ENCODE measurements around the gene CDK13.
A peak's percentile ranks its signal among the peaks of the same experiment; 100 is the strongest.
"Not testable (repeated sequence)": the region's sequence is repeated elsewhere in the genome, so short reads cannot be mapped to it uniquely, and the experiment has no call there.

CDK13 gene

DNA sequence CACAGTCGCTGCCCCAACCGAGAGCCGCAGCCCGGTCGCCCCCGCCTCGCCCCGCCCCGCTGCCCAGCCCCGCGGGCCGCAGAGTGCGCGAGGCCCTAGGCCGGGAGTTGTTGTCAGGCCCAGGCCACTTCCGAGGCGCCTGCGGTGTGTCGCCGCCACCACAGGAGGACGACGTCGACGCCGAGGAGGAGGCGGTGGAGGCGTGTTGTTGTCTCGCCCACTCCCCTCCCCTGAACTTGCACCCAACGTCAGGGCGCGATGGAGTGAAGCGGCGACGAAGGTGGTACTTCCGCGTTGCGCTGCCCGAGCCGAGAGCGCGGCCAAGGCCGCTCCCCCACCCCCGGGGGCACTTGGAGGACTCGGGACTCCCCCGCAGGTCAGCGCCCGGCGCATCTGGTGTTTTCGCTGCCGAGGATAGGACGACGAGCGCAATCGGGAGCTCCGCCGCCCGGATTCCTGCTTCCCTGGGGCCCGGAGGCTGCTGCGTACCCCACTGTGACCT lies at the start of gene CDK13:
CDK13 (plus strand) TSS at position 286 of the 502 bp plus-strand sequence. CDS start 386 bp downstream, outside the sequence.
- DNase-seq = no peak

DNA sequence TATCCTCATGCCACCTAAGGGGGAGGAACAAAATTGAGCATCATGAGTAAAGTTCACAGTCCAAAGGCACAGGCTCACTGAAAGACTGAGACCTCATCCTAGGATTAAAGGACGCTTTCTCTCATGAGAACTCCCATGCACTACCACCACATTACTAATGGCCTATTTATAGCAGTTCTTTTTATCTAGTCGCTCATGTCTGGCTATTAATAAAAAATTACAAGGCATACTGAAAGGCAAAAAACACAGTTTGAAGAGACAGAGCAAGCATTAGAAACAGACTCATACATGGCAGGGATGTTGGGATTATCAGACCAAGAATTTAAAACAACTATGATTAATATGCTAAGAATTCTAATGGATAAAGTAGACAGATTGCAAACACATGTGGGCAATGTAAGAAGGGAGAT lies 46.0 kb upstream of the CDK13 start:
- no peak for DNase-seq

DNA sequence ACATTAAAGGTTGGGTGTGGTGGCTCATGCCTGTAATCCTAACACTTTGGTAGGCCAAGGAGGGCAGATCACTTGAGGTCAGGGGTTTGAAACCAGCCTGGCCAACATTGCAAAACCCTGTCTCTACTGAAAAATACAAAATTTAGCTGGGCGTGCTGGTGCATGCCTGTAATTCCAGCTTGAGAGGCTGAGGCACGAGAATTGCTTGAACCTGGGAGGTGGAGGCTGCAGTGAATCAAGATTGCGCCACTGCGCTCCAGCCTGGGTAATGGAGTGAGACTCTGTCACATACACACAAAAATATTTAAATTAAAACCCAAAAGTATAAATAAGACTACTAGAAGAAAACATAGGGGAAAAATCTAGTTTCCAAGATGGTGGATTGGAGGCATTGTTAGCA lies 41.9 kb upstream of the CDK13 start:
- no peak for DNase-seq

DNA sequence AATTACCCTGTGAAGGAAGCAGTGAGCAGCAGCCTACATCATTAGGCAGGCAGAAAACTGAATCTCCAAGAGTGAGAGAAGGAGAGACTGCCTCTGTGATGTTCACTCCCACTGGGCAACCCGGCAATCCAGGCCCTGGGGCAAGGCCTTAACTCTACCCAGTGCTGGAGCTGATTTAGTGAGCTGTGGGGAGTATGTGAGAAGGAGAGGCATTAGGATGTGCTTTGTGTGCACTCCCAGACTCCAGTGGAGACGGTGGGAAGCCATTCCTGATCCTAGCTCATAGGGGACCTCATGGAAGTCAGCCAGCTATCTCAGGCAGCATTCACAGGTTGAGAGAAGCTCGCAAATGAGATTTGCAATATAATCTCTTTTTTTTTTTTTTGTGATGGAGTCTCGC lies 41.1 kb upstream of the CDK13 start:
- no peak for DNase-seq

DNA sequence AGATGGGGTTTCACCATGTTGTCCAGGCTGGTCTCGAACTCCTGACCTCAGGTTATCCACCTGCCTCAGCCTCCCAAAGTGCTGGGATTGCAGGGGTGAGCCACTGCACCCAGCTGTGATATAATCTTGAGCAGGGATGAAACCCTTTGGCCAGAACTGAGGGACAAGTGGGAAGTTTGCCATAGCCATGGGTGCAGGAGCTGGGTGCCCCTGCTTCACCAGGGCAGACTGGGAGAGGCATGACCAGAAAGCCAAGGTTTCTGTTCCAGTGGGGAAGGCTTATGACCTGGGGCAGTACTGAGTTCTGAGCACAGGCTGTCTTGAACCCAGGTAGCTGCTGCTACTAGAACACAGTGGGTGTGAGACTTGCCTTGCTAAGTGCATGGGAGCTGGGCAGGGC lies 40.5 kb upstream of the CDK13 start:
- no peak for DNase-seq

DNA sequence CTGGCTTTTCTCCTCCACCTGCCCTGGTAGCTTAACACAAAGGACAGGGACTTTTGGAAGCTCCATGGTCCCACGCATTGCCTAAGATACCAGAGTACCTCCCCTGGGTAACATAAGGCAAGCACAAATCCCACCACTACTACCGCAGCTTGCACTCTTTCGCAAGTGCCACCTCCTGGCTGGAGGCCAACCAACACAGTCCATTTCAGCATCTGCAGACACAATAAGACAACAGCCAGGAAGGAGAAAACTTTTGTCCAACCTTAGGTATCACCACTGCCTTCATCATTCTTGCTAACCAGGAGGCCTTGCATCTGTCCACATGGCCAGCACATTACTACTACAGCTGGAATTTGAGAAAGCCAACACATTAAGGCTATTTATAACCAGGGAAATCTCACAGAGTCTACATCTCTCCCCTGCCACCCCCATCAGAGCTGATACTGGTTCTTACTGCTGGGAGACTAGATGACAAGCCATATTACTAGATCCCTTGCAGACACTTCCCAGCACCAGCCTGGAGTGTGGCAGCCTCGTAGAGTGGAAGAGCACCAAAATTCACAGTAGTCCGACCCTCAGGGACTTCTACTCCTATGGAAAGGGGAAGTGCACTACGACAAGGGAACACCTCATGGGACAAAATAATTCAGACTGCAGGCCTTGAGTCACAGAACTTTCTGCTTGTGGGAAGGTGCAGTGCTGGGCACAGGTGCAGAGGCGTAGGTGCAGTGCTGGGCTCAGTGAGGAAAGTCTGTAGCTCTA lies 39.8 kb upstream of the CDK13 start:
- DNase-seq = no peak

DNA sequence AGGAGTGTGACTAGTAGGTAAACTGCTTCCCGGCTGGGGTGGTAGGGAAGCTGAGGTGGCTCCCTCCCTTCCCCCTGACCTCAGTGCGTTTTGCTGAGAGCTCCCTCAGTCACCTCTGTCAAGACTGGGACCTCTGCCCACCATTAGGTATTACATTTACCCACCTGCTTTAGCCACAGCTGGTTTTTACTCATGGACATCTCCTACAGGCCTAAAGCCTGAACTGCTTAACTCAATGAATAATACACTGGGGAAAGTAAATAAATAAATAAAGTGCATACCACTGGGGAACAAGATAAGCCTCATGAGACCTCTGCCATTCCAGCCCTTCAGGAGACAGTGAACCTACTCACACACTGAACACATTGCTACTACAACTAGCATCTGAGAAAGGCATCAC lies 38.9 kb upstream of the CDK13 start:
- no peak for DNase-seq

DNA sequence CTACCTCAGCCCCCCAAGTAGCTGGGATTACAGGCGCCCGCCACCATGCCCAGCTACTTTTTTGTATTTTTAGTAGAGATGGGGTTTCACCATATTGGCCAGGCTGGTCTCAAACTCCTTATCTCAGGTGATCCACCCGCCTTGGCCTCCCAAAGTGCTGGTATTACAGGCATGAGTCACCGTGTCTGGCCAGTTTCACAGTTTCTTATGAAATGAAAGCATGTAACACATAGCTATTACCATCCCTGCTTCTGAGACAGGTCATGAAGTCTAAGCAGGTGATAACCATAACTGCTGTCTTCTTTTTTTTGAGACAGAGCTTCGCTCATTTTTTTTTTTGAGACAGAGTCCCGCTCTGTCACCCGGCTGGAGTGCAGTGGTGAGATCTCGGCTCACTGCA lies 34.2 kb upstream of the CDK13 start:
- not testable (repeated sequence) for DNase-seq

DNA sequence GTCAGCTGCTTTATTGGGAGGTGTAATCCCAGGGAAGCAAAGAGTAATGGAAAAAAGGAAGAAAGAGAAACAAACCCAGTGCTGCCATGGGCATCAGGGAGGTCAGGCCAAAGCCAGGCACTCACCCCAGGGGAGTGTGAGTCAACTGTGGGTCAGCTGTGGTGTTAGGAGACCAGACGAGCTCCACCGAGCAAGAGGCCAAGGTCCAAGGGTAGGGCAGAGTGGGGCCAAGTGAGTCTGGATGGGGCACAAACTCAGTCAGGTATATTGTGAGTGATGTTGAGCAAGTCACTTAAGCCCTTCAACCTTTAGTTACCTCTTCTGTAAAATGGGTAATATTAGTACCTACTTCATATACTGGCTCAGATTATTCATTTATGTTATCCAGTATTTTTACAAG lies 30.4 kb upstream of the CDK13 start:
- no peak for DNase-seq

DNA sequence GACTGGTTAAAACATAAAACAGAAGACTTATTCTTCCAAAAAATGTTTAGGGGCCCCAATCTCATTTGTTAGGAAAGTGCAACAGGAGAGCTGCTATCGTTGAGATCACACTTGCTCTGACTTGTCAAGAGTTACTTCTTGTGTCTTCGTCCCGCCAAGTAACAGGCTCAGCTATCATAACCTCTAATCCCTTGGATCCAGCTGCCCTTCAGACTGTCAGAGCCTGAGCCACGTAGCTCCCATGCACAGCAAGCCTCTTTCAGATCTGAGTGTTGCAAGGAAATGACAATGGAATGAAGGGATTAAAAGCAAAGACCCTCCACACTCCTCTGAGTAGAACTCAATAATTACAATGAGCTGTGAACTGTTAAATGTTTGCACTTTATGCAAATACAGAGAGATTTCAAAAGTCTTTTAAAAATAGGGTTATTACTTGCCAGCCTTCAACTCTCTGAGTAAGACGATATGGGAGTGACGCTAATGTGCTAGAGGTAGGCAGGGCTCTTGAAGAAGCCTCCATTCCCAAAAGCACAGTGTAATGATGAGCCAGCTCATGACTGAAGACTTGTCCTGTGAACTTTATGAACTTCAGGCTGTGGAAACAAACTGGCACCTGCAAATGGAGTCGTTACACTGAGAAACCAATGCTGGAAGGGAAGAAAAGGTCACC lies 28.4 kb upstream of the CDK13 start:
- DNase-seq = no peak

DNA sequence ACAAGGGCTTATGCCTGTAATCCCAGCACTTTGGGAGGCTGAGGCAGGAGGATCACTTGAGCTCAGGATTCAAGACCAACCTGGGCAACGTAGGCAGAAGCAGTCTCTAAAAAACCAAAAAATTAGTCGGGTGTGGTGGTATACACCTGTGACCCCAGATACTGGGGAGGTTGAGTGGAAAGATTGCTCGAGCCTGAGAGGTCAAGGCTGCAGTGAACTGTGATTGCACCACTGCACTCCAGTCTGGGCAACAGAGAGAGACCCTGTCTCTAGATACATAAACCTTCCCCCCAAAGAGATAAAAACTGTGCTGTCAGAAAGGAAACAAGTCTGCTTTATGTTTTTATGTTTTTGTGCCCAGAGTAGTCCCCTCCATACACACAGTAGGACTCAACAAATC lies 27.5 kb upstream of the CDK13 start:
- no peak for DNase-seq

DNA sequence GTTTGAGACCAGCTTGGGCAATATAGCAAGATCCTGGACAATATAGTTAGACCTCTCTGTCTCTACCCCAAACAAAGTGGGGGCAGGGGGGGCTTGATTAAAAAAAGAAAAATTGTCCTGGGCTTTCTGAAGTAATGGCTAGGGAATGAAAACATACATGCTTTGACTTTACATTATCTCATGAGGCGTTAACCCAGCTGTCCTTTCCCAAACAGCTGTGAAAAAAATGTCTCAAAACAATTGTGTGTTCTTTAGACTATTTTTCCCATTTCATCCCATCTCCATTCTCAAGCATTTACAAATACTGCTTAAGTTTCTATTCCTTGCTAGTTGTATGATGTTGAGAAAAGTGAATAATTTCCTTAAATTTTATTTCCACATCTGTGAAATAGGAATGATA lies 27.0 kb upstream of the CDK13 start:
- no peak for DNase-seq

DNA sequence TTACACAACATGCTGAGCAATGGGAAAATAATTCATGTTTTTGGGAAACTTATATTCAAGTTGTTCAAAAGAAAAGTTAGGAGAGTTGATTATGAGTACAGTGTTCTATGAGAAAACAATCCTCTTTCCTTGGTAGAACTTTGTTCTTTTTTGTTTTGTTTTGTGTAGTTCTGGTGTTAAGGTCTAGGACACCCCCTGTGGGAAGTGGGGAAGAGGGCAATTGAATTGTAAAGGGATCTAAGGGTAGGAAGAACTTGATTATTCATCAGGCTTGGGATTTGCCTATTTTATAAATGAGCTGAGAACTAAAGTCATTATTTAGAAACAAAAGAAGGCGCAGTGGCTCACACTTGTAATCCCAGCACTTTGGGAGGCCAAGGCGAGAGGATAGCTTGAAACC lies 25.9 kb upstream of the CDK13 start:
- no peak for DNase-seq

DNA sequence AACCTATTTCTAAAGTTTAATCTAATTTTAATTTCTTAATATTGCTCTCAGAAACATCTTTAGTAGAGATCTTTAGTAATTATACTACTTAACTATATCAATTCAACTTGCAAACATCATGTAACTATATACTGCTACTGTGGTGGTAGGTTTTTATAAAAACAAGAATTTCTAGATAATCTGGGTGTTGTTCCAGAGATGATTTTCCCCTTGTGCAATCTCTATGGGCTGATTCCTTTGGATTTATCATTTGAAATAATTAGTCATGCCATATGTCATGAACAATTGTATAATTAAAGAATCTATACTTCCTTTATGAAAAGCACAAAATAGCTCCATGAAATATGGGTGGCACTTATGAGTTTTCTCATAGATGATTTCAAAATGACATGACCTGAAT lies 23.9 kb upstream of the CDK13 start:
- DNase-seq = no peak

DNA sequence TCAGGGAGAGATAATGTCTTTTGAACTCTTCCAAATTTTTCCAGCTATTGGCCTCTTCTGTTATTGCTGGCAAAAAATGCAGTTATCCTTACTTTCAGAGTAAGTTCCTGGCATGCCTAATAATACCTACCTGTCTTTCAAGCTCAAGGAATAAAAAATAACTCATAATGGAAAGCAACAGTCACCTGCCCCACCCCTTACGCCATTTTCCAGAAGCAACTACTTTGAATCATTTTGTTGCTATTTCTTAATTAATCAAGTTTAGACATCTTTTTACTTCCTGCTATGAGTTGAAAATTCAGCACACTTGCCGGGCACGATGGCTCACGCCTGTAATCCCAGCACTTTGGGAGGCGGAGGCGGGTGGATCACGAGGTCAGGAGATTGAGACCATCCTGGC lies 23.0 kb upstream of the CDK13 start:
- DNase-seq = no peak

DNA sequence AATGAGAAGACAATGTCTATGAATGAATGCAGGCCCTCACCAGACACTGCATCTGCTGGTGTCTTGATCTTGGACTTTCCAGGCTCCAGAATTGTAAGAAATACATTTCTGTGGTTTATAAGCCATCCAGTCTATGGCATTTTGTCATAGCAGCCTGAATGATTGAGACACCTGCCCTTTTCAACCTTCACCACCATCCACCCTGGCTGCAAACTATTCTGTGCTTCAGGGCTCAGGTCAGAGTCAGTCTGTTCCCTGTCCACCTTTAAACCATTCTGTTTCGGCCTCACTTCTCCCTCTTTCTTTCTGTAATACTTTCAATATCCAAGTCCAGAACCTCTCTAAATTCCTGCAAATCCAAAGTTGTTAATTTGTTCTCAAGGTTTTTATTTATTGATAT lies 15.9 kb upstream of the CDK13 start:
- DNase-seq = no peak

DNA sequence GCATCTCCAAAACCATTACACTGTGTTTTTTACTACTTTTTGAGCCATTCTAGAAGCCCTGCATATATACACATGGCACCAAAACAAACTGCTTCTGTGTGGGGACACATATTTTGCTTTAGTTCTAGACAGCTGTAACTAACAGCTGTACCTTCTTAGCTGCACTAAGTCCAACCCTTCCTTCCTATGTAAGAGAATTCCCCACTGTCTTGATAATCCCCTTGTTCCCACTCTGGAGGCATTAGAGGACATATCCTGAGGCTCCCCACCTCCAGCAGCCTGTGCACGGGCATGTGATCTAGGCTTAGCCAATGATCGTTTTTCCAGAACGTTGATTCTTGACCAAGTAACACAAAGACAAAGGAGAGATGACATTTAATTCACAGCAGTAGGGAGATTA lies 13.3 kb upstream of the CDK13 start:
- no peak for DNase-seq

DNA sequence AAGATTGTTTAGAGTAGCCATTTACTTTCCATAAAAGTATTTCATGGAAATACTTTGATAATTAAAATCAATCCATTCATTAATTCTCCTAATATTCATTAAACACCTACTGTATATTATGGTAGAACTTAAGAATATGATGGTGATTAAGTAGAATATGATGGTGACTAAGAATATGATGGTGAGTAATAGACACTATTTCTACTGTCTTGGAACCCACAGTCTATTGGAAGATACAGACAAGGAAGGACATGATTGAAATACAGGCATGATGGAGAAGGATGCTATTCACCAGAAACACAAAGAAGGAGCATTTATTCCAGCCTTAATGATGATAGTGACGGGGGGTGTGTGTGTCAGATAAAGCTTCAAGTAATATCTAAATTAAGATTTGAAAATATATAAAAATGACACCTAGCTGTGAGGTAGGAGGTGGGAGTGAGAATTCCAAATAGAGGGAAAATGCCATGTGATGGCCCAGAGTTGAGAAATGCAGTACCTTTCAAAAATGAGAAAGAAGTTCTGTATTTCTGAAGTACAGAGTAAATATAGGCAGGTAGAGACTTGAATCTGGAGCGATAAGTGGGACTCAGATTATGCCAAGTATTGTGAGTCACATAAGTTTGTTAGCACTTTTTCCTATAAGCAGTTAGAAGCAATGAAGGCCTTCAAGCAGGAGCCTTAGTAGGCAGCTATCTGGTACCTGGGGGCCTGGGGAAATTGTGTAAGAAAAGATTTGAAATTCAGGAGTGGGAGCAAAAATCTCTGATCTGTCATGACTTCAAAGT lies 12.5 kb upstream of the CDK13 start:
- no peak for DNase-seq

DNA sequence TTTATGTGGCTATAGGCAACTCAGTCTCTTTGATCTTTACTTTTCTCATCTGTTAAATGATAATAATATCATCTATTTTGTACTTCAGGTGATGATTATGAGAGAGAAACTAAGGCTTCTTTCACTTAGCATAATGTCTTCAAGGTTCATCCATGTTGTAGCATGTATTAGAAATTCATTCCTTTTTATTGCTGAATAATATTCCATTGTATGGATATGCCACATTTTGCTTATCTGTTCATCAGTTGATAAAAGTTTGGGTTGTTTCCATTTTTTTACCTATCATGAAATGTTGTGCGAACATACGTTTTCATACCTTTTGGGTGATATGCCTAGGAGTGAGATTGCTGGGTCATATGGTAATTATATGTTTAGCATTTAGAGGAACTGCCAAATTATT lies 7.2 kb upstream of the CDK13 start:
- DNase-seq = no peak

DNA sequence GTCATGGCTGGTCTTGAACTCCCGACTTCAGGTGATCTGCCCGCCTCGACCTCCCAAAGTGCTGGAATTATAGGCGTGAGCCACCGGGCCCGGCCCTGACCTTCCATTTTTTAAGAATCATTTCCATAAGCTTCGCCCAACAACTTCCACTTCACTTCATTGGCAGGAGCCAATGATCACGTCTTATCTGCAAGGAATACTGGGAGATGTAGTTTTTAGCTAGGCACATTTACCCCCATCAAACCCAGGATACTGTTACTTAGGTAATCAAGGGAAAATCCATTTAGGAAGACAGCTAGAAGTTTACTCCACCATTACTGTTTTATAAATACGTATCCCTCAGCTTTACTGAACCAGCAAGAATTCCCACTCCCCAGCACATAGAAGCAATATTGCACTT lies 3.4 kb upstream of the CDK13 start:
- DNase-seq = no peak

DNA sequence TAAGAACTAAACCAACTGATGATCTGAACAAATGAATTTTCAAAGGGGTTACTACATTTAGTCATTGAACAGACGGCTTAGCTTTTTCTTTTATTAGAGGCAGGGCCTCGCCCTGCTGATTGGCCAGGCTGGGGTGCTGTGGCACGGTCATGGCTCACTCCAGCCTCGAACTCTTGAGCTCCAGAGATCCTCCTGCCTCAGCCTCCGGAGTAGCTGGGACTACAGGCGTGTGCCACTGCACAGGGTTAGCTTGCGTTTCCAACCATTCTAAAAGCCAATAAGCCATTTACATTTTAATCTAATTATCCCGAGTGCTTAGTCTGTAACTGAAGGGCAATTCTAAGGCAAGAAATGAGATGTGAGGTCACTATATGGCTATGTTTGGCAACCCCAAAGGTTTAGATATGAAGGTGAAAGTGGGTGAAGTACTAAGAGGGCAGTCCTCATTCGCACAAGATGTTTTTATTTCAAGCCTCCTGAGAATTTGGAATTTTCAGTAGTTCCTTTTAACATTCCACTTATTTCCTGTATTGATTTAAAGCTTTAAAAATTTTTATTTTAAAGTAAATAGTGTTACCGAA lies 1.6 kb upstream of the CDK13 start:
- DNase-seq = no peak

DNA sequence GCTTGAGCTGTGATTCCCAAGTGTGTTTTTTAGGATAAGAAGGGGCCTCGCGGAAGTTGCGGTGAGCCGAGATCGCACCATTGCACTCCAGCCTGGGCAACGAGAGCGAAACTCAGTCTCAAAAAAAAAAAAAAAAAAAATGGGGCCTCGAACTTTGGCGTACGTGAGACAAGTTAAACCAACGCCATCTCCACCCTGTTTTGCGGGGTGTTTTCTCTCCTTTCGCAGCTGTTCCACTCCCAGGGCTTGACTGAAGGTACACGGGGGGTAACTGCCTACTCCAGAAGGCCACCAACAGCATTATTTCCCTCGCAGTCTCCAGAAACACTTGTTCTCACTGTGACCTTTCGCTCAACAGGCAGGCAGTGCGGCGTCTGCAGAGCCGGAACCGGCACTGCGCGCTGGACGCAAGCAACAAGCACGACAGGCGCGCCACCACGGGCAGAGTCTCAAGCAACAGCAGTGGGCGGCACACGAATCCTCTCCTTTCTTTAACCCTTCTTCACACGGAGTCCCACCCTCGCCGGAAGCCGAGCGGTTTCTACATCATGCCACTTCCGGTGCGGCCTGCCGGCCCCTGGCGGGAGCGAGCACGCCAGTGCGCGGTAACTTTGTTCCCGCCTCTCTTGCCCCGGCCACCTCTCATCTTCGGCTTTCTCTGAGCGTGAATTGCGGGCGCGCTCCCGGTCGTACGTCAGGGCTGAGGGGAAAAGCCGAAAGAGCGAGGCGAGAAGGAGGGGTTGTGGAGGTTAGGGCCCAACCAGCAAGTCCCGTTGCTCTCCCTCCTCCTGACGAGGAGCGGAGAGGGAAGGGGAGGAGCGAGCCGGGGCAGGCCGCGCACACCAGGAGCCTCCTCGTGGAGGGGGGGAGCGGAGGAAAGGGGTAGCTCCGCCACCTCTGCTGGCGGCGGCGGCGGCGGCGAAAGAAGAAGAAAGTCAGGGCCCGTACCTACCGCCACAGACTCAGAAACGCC lies 814 bp upstream of the CDK13 start:
- DNase-seq = peak; percentile 94

Measured in NCI-H1436 treated with DMSO at 0.1 percent for 48 hours (cell line).